Astrocyte (in vitro differentiated cells and primary cell): ENCODE measurements around the gene SURF1. TPM values are rescaled to one million over a fixed set of nuclear protein-coding genes. Genes with fewer than 3 reads are reported as not detected.

ENCODE experiments used
- DNase-seq: peaks from one replicate; pipeline ENCODE4 v3.0.0-alpha.2; 2010; ENCODE audit warnings: low read depth
- FAIRE-seq: peaks from 2 replicates; lab custom pipeline; 2011; peaks lifted over from hg19 to GRCh38; lab: Jason Lieb, UNC
- H2AFZ ChIP-seq: 2 replicates; pipeline ENCODE4 v1.6.0; 2012; ENCODE audit warnings: low read depth, low read length, inconsistent platforms
- H3K27ac ChIP-seq: 2 replicates; pipeline ENCODE4 v1.5.1; 2011; ENCODE audit warnings: low read depth, low read length, inconsistent platforms
- H3K27me3 ChIP-seq: 2 replicates; pipeline ENCODE4 v1.6.0; 2011; ENCODE audit warnings: low read length, inconsistent platforms; ENCODE audit not compliant: insufficient read depth
- H3K36me3 ChIP-seq: 2 replicates; pipeline ENCODE4 v1.5.1; 2011; ENCODE audit warnings: low read length, inconsistent platforms; ENCODE audit not compliant: insufficient read depth
- H3K4me1 ChIP-seq: 2 replicates; pipeline ENCODE4 v1.5.1; 2011; ENCODE audit warnings: low read length, inconsistent platforms; ENCODE audit not compliant: insufficient read depth
- H3K4me2 ChIP-seq: 2 replicates; pipeline ENCODE4 v1.6.0; 2012; ENCODE audit warnings: low read length, inconsistent platforms
- H3K4me3 ChIP-seq: 2 replicates; pipeline ENCODE4 v1.5.1; 2011; ENCODE audit warnings: low read depth, mild to moderate bottlenecking, low read length, inconsistent platforms; ENCODE audit not compliant: insufficient read depth
- H3K79me2 ChIP-seq: 2 replicates; pipeline ENCODE4 v1.6.0; 2012; ENCODE audit warnings: mild to moderate bottlenecking, low read length, inconsistent platforms; ENCODE audit not compliant: insufficient read depth
- H3K9ac ChIP-seq: 2 replicates; pipeline ENCODE4 v1.6.0; 2012; ENCODE audit warnings: mild to moderate bottlenecking, low read length, inconsistent platforms
- H3K9me3 ChIP-seq: 2 replicates; pipeline ENCODE4 v1.5.1; 2012; ENCODE audit warnings: low read depth, mild to moderate bottlenecking, low read length, inconsistent platforms; ENCODE audit not compliant: insufficient read depth
- H4K20me1 ChIP-seq: 2 replicates; pipeline ENCODE4 v1.6.0; 2012; ENCODE audit warnings: low read length, inconsistent platforms; ENCODE audit not compliant: insufficient read depth
- H3K27ac Mint-ChIP-seq: one replicate; pipeline ENCODE4 v1.8.0; 2021; ENCODE audit warnings: mild to moderate bottlenecking, mixed read lengths; ENCODE audit not compliant: unreplicated experiment
- H3K27me3 Mint-ChIP-seq: one replicate; pipeline ENCODE4 v1.8.0; 2021; ENCODE audit warnings: low read depth, mixed read lengths; ENCODE audit not compliant: unreplicated experiment
- H3K36me3 Mint-ChIP-seq: one replicate; pipeline ENCODE4 v1.8.0; 2021; ENCODE audit warnings: low read depth, mixed read lengths; ENCODE audit not compliant: unreplicated experiment
- H3K4me1 Mint-ChIP-seq: one replicate; pipeline ENCODE4 v1.8.0; 2021; ENCODE audit warnings: low read depth, mixed read lengths; ENCODE audit not compliant: unreplicated experiment
- H3K4me3 Mint-ChIP-seq: one replicate; pipeline ENCODE4 v1.8.0; 2021; ENCODE audit warnings: mild to moderate bottlenecking, moderate library complexity, mixed read lengths; ENCODE audit not compliant: unreplicated experiment
- H3K9me3 Mint-ChIP-seq: one replicate; pipeline ENCODE4 v1.8.0; 2021; ENCODE audit warnings: mild to moderate bottlenecking, mixed read lengths; ENCODE audit not compliant: unreplicated experiment
- EZH2 ChIP-seq: IDR thresholded peaks from 2 replicates; pipeline ENCODE4 v1.6.1; 2012; ENCODE audit warnings: mild to moderate bottlenecking, low read length, inconsistent platforms; ENCODE audit not compliant: insufficient read depth
- total RNA-seq: library from RNA; stranded (reverse); gene quantifications from 2 replicates; pipeline ENCODE4 v1.2.1, GENCODE V29; 2021
- TF ChIP-seq, protein P1 (sequence below): IDR thresholded peaks from 2 replicates; pipeline ENCODE4 v1.5.1; 2011; ENCODE audit warnings: low read depth, mild to moderate bottlenecking, inconsistent platforms, low read length, moderate library complexity; ENCODE audit not compliant: insufficient read depth

The SURF1 gene
- total RNA-seq, 1 donor from 2014 or later = 35.9 TPM

DNA sequence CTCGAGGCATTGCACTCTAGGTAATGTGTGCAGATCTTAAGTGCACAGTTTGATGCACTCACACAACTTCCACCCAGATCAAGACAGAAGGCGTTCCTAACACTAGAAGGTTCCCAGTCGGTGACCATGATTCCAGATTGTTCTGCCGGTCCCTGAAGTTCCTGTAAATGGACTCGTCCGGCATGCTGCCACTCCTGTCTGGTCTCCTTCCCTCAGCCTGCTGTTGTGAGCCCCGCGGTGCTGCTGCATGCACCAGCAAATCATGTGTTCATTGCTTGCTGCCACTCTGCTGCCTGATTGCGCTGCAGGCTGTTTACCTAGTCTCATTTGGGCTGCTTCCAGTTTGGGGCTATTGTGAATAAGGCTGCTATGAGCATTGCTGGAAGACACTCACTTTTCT lies 31.4 kb upstream of the SURF1 start:
- H3K9ac ChIP-seq = no peak overlapping the region
- H3K36me3 ChIP-seq = no peaks in the 10 kb centered on the region
- no peaks in the 10 kb centered on the region for H3K9me3 Mint-ChIP-seq
- H3K27ac ChIP-seq = no peak overlapping the region
- no peak for FAIRE-seq
- H2AFZ ChIP-seq = no peak overlapping the region
- H3K27me3 ChIP-seq = no peaks in the 10 kb centered on the region
- no peaks in the 10 kb centered on the region for H3K79me2 ChIP-seq
- peaks cover 31% of the 10 kb centered on the region for H3K27me3 Mint-ChIP-seq
- H3K9me3 ChIP-seq = peaks cover 5% of the 10 kb centered on the region
- no peaks in the 10 kb centered on the region for H4K20me1 ChIP-seq
- no peaks in the 10 kb centered on the region for H3K36me3 Mint-ChIP-seq
- H3K4me2 ChIP-seq = no peak overlapping the region
- no peaks in the 10 kb centered on the region for H3K4me1 ChIP-seq
- no peak overlapping the region for H3K4me3 Mint-ChIP-seq
- no peak for DNase-seq
- no peaks in the 10 kb centered on the region for H3K4me1 Mint-ChIP-seq
- no peak overlapping the region for H3K27ac Mint-ChIP-seq
- no peak overlapping the region for H3K4me3 ChIP-seq
- TF ChIP-seq EZH2 = no peak
- TF ChIP-seq, protein P1, sequence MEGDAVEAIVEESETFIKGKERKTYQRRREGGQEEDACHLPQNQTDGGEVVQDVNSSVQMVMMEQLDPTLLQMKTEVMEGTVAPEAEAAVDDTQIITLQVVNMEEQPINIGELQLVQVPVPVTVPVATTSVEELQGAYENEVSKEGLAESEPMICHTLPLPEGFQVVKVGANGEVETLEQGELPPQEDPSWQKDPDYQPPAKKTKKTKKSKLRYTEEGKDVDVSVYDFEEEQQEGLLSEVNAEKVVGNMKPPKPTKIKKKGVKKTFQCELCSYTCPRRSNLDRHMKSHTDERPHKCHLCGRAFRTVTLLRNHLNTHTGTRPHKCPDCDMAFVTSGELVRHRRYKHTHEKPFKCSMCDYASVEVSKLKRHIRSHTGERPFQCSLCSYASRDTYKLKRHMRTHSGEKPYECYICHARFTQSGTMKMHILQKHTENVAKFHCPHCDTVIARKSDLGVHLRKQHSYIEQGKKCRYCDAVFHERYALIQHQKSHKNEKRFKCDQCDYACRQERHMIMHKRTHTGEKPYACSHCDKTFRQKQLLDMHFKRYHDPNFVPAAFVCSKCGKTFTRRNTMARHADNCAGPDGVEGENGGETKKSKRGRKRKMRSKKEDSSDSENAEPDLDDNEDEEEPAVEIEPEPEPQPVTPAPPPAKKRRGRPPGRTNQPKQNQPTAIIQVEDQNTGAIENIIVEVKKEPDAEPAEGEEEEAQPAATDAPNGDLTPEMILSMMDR = no peak

- Mint-ChIP-seq H3K4me3 (no peak overlapping the region), H3K27ac (no peak overlapping the region), H3K27me3 (peaks cover 28% of the 10 kb centered on the region), H3K4me1 (no peaks in the 10 kb centered on the region), H3K36me3 (no peaks in the 10 kb centered on the region), H3K9me3 (peaks cover 1% of the 10 kb centered on the region)
- no peak overlapping the region for H3K4me3 ChIP-seq
- no peak for FAIRE-seq
- no peak overlapping the region for H3K4me2 ChIP-seq
- H3K4me1 ChIP-seq = no peaks in the 10 kb centered on the region
- no peak overlapping the region for H2AFZ ChIP-seq
- H4K20me1 ChIP-seq = no peaks in the 10 kb centered on the region
- peaks cover 5% of the 10 kb centered on the region for H3K9me3 ChIP-seq
- no peak overlapping the region for H3K27ac ChIP-seq
- DNase-seq = no peak
- H3K79me2 ChIP-seq = no peaks in the 10 kb centered on the region
- no peaks in the 10 kb centered on the region for H3K36me3 ChIP-seq
- TF ChIP-seq, protein P1 = no peak
- no peak for TF ChIP-seq EZH2
- no peaks in the 10 kb centered on the region for H3K27me3 ChIP-seq
- H3K9ac ChIP-seq = no peak overlapping the region
These were observed 30.1 kb upstream of the SURF1 start for GRCh38 chr9:133386338-133386737.

- no peak overlapping the region for H2AFZ ChIP-seq
- peaks cover 1% of the 10 kb centered on the region for H3K9me3 Mint-ChIP-seq
- H3K4me2 ChIP-seq = no peak overlapping the region
- no peak overlapping the region for H3K4me3 ChIP-seq
- no peaks in the 10 kb centered on the region for H3K36me3 ChIP-seq
- H3K4me1 Mint-ChIP-seq = no peaks in the 10 kb centered on the region
- H3K4me3 Mint-ChIP-seq = no peak overlapping the region
- DNase-seq = no peak
- no peaks in the 10 kb centered on the region for H3K4me1 ChIP-seq
- no peaks in the 10 kb centered on the region for H3K79me2 ChIP-seq
- H3K27me3 Mint-ChIP-seq = peaks cover 25% of the 10 kb centered on the region
- FAIRE-seq = no peak
- no peaks in the 10 kb centered on the region for H3K36me3 Mint-ChIP-seq
- no peak overlapping the region for H3K27ac ChIP-seq
- peaks cover 5% of the 10 kb centered on the region for H3K9me3 ChIP-seq
- no peaks in the 10 kb centered on the region for H4K20me1 ChIP-seq
- no peak for TF ChIP-seq EZH2
- TF ChIP-seq, protein P1 = no peak
- H3K27me3 ChIP-seq = no peaks in the 10 kb centered on the region
- H3K27ac Mint-ChIP-seq = no peak overlapping the region
- H3K9ac ChIP-seq = no peak overlapping the region
These were observed 29.2 kb upstream of the SURF1 start for GRCh38 chr9:133385452-133385851.
